ENCODE data around the gene B4GALT4.
"Not testable (repeated sequence)": the region's sequence is repeated elsewhere in the genome, so short reads cannot be mapped to it uniquely, and the experiment has no call there.

B4GALT4 gene

GRCh38 chr3:119240591-119241434, at the start of gene B4GALT4:
TSS of gene B4GALT4 (minus strand) at chr3:119240878. CDS start at chr3:119230099, 10,779 bp downstream.
- DNase-seq: peak in 54 of 56 donors; percentile 27 to 85 (median 70)

- DNase-seq: no peak
Measured at GRCh38 chr3:119289404-119289770, 48.7 kb upstream of the B4GALT4 start.

GRCh38 chr3:119288669-119289403, 48.2 kb upstream of the B4GALT4 start:
- no peak for DNase-seq

- peak in 10 of 56 donors; percentile 6 to 45 (median 20) for DNase-seq
Measured at GRCh38 chr3:119279584-119280243, 39.0 kb upstream of the B4GALT4 start.

- DNase-seq: peak in 21 of 56 donors; percentile 7 to 67 (median 30)
Measured at GRCh38 chr3:119279101-119279554, 38.5 kb upstream of the B4GALT4 start.

GRCh38 chr3:119276680-119277079, 36.0 kb upstream of the B4GALT4 start:
- no peak for DNase-seq

- DNase-seq: not testable (repeated sequence)
Measured at GRCh38 chr3:119270212-119270611, 29.5 kb upstream of the B4GALT4 start.

- no peak for DNase-seq
Measured at GRCh38 chr3:119261055-119261454, 20.4 kb upstream of the B4GALT4 start.

GRCh38 chr3:119259821-119260220, 19.1 kb upstream of the B4GALT4 start:
- DNase-seq: no peak

- no peak for DNase-seq
Measured at GRCh38 chr3:119258915-119259314, 18.2 kb upstream of the B4GALT4 start.

GRCh38 chr3:119257654-119258410, 17.2 kb upstream of the B4GALT4 start:
- no peak for DNase-seq

- no peak for DNase-seq
Measured at GRCh38 chr3:119257111-119257510, 16.4 kb upstream of the B4GALT4 start.

GRCh38 chr3:119255214-119255613, 14.5 kb upstream of the B4GALT4 start:
- DNase-seq: no peak

- DNase-seq: peak in 5 of 56 donors; percentile 3 to 47 (median 18)
Measured at GRCh38 chr3:119245778-119246177, 5.1 kb upstream of the B4GALT4 start.

- DNase-seq: no peak
Measured at GRCh38 chr3:119243712-119244111, 3.0 kb upstream of the B4GALT4 start.

- DNase-seq: not testable (repeated sequence)
Measured at GRCh38 chr3:119243058-119243529, 2.4 kb upstream of the B4GALT4 start.

GRCh38 chr3:119242387-119243057, 1.8 kb upstream of the B4GALT4 start:
- not testable (repeated sequence) for DNase-seq

GRCh38 chr3:119240101-119240590, 532 bp downstream of the B4GALT4 start:
- DNase-seq: peak in 17 of 56 donors; percentile 13 to 69 (median 52)

GRCh38 chr3:119239206-119239820, 1.4 kb downstream of the B4GALT4 start:
- no peak for DNase-seq

- DNase-seq: no peak
Measured at GRCh38 chr3:119238363-119238762, 2.3 kb downstream of the B4GALT4 start.

Measured in nucleus accumbens (tissue), 56 donors.